ENCODE measurements around the gene RNF115.

DNA sequence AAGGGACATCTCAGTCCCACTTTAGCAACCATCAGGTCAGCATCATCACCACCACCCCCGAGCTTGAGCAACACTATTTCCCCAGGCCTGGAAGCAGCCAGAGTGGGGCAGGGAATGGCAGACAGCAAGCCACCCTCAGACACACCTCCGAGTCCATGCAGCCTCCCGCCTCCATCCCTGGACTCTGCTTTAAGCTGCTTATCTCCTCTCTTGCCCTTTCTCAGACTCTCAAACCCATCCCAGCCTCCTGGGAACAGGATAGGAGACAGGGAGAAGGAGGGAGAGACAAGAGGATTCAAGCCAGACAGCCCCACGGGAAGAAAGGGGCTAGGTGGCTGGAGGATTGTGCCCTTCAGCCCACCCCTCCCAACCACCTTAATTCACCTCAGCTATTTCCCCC is 33.3 kb upstream of the RNF115 start:
- TF ChIP-seq, protein P1, sequence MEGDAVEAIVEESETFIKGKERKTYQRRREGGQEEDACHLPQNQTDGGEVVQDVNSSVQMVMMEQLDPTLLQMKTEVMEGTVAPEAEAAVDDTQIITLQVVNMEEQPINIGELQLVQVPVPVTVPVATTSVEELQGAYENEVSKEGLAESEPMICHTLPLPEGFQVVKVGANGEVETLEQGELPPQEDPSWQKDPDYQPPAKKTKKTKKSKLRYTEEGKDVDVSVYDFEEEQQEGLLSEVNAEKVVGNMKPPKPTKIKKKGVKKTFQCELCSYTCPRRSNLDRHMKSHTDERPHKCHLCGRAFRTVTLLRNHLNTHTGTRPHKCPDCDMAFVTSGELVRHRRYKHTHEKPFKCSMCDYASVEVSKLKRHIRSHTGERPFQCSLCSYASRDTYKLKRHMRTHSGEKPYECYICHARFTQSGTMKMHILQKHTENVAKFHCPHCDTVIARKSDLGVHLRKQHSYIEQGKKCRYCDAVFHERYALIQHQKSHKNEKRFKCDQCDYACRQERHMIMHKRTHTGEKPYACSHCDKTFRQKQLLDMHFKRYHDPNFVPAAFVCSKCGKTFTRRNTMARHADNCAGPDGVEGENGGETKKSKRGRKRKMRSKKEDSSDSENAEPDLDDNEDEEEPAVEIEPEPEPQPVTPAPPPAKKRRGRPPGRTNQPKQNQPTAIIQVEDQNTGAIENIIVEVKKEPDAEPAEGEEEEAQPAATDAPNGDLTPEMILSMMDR (IDR thresholded peaks at IDR 0.05) = no peak
- TF ChIP-seq POLR2A (IDR thresholded peaks at IDR 0.05) = no peak
